ENCODE data around the gene ITGA1. TPM values are rescaled to one million over a fixed set of nuclear protein-coding genes. Genes with fewer than 3 reads are reported as not detected.

The ITGA1 gene
- total RNA-seq, 6 experiments from 2014 or later: 46.9 to 101 (median 83.9) TPM

DNA sequence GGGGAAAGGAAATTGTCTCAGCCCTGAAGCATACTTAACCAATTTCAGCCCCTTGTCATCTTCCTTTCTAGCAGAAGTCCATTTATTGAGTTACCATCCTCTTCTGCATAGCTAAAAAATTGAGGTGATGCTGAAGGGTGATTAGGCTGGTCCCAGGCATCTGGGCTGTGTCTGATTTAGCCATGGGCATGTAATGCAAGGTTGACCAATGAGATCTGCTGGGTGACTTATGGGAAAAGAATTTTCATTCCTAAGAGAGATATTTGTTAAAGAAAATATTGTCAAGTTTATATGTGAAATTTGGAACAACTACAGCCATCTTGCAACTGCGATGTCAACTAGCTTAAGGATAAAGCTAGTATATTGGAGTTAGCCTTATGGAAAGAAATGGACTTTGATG, 206.6 kb downstream of the ITGA1 start:
- Mint-ChIP-seq H3K4me1 (ENCODE audit: low read depth) (peaks cover 25% of the 10 kb centered on the region), H3K27ac (0 out of 2 replicates have a peak overlapping the region, but pooled peaks have one; percentile 30), H3K36me3 (ENCODE audit: low read depth) (peaks cover 32% of the 10 kb centered on the region), H3K27me3 (ENCODE audit: insufficient read depth) (no peaks in the 10 kb centered on the region), H3K4me3 (peak overlapping the region; percentile 20; the same call in 1 of the 2 replicates), H3K9me3 (no peaks in the 10 kb centered on the region)
- no peak for TF ChIP-seq CTCF (IDR thresholded peaks at IDR 0.05)
- DNase-seq: peak; percentile 42

DNA sequence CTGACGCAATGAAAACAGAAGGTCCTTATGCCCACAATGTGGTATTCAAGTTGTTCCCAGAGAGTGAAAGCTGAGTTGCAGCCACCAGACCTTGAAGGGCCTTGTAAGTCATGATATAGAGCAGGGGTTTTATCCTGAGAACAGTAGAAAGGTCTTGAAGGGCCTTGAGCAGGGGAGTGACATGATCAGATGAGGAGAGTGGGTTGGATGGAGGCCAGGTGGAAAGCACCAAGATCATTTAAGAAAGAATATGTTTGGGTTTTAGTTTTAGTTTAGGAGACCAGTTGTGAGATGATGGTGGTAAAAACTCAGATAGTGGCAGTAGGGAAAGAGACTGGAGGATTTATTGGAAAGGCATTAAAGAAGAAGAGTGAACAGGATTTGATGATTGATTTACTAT, 207.4 kb downstream of the ITGA1 start:
- Mint-ChIP-seq H3K9me3 (no peaks in the 10 kb centered on the region), H3K36me3 (ENCODE audit: low read depth) (peaks cover 31% of the 10 kb centered on the region), H3K4me3 (no peak overlapping the region), H3K27ac (no peak overlapping the region), H3K4me1 (ENCODE audit: low read depth) (peaks cover 31% of the 10 kb centered on the region), H3K27me3 (ENCODE audit: insufficient read depth) (no peaks in the 10 kb centered on the region)
- DNase-seq: no peak
- TF ChIP-seq CTCF (IDR thresholded peaks at IDR 0.05): no peak

- H3K27ac Mint-ChIP-seq: no peak overlapping the region
- no peak overlapping the region for H3K4me3 Mint-ChIP-seq
- no peak for TF ChIP-seq CTCF (IDR thresholded peaks at IDR 0.05)
- no peaks in the 10 kb centered on the region for H3K27me3 Mint-ChIP-seq (ENCODE audit: insufficient read depth)
- H3K9me3 Mint-ChIP-seq: no peaks in the 10 kb centered on the region
- H3K4me1 Mint-ChIP-seq (ENCODE audit: low read depth): peaks cover 31% of the 10 kb centered on the region
- peaks cover 28% of the 10 kb centered on the region for H3K36me3 Mint-ChIP-seq (ENCODE audit: low read depth)
- DNase-seq: no peak
Observed at GRCh38 chr5:52995914-52996313, 208.2 kb downstream of the ITGA1 start.

DNA sequence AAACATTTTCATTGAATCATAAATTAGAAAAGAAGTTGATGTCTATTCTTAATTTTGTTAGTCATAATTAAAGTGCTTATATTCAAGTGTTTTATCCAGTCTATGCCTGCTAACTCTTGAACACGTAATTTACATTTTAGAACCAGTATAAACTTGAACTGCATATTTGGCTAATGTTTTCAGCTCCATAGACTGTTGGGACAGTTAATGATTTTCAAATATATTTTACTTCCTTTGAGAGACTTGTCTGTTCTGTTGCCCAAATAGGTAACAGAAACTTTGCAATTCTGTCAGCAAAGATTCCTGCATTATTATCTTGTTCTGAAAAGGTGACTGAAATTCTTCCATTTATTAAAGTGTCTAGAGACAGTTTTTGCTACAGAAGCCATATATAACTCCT, 209.3 kb downstream of the ITGA1 start:
- Mint-ChIP-seq H3K9me3 (no peaks in the 10 kb centered on the region), H3K4me1 (ENCODE audit: low read depth) (peaks cover 37% of the 10 kb centered on the region), H3K4me3 (no peak overlapping the region), H3K36me3 (ENCODE audit: low read depth) (peaks cover 31% of the 10 kb centered on the region), H3K27me3 (ENCODE audit: insufficient read depth) (no peaks in the 10 kb centered on the region), H3K27ac (no peak overlapping the region; the same call in none of the 2 replicates)
- TF ChIP-seq CTCF (IDR thresholded peaks at IDR 0.05): no peak
- no peak for DNase-seq

- Mint-ChIP-seq H3K36me3 (ENCODE audit: low read depth) (peaks cover 26% of the 10 kb centered on the region), H3K4me1 (ENCODE audit: low read depth) (peaks cover 38% of the 10 kb centered on the region)
Observed at GRCh38 chr5:52997424-52997823, 209.7 kb downstream of the ITGA1 start.

More at GRCh38 chr5:52997424-52997823, 209.7 kb downstream of the ITGA1 start:
- Mint-ChIP-seq H3K27me3 (ENCODE audit: insufficient read depth) (no peaks in the 10 kb centered on the region), H3K9me3 (no peaks in the 10 kb centered on the region), H3K27ac (no peak overlapping the region; the same call in none of the 2 replicates), H3K4me3 (no peak overlapping the region)
- no peak for TF ChIP-seq CTCF (IDR thresholded peaks at IDR 0.05)
- no peak for DNase-seq

Measured in HFFc6 (cell line).